ENCODE data around the gene TFF2.

Gene TFF2

GRCh38 chr21:42346866-42347600 lies 3.8 kb downstream of the TFF2 start:
- in situ Hi-C loops (cut with MboI; ENCODE audit: low sequenced_read_pairs), result no loop called here

DNA sequence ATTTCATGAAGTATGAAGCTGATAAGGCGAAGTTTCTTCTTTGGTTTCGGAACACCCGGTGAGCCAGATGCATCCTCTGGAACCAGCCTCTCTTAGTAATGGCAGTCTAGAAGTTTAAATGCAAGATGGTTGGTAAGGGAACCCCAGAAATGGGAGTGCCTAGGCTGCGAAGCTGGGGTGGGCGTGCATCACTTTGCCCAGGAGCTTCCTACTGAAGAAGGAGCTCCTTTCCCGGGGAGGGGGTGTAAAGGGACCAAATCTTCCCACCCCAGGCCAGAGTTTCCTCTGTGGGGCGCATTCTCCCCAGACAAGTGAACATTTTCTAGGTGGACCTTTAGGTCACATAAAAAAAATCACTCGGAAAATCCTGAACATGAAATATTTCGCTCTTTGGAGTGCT lies 4.4 kb downstream of the TFF2 start:
- in situ Hi-C loops (cut with MboI; ENCODE audit: low sequenced_read_pairs), result no loop called here

DNA sequence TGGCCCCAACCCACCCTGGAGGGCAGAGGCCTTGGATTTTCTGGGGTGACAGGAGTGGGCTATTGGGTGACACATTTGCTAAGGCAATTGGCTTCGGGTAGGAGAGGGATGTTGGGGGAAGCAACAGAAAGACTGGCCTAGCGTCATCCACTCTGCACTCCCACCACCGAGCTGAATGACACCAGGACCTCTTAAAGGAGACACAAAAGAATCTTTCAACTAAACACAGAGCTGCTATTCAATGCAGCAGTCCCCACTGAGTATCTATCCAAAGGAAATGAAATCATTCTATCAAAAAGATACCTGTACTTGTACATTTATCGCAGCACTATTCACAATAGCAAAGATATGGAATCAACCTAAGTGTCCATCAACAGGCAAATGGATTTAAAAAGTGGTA lies 6.2 kb downstream of the TFF2 start:
- in situ Hi-C loops (cut with MboI; ENCODE audit: low sequenced_read_pairs), result no loop called here

- in situ Hi-C loops (cut with MboI; ENCODE audit: low sequenced_read_pairs), result no loop called here
Measured at GRCh38 chr21:42343963-42344510, 6.8 kb downstream of the TFF2 start.

DNA sequence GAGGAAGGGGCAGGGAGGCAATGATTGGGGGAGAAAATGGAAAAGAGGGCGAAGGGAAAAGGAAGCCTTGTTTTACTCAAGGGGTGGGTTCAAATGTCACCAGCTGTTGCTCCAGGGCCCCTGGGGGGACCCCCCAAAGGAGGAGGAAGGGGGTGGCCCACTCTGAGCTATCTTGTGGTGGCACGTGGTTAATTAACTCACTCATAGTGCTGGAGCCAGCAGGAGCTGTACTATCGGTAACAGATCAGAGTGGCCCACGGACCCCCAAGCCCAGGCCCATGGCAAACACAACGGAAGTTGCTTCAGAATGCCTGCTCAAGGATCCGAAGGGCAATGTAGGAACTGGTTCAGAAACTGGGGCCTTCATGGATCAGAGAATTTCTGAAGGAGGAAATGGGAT lies 7.2 kb downstream of the TFF2 start:
- in situ Hi-C loops (cut with MboI; ENCODE audit: low sequenced_read_pairs), result no loop called here

GRCh38 chr21:42343101-42343500 lies 7.7 kb downstream of the TFF2 start:
- in situ Hi-C loops (cut with MboI; ENCODE audit: low sequenced_read_pairs), result no loop called here

- in situ Hi-C loops (cut with MboI; ENCODE audit: low sequenced_read_pairs), result no loop called here
Measured at GRCh38 chr21:42341776-42342542, 8.8 kb downstream of the TFF2 start.

GRCh38 chr21:42340187-42341050 lies 10.4 kb downstream of the TFF2 start:
- in situ Hi-C loops (cut with MboI; ENCODE audit: low sequenced_read_pairs), result no loop called here

DNA sequence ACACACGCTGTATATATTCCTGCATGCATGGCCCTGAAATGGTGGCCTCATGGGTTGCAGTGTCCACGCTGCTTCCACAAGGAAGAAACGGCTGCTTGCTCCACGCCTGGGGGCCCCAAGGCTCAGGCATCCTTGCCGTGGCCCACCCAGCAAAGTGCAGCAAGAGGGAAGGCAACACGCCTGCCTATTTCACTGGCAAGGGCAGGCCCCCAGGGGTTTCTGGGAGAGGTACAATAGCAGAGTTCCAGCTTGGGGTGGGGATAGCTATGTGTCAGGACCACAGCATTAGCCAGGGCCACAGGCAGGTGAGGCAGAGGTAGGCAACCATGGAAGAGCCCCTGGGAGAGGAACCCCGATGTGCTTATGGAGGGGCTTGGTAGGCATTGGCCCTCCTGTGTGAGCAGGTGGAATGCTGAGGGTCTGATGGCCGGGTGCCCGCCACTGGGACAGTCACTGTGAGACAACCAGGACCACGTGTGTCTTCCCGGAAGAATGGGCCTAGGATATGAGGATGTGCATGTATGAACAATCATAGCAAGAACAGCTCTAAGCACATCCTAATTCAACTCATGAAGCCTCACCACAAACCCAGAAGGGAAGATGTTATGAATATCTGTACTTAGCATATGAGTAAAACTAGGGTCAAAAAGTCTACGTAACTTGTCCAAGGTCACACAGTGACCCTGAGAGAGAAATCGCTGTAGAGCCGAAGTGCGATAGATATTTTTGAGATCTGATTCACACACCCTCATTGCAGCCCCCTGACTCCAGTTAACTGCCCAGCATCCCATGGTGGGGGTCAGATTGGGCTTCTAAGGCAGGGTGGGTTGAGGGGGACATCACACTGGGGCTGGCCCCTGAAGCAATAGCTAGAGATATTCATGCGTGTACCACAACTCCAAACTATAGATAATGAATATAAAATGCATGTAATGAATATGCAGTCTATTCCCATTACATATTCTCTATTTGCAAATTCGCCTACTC lies 11.8 kb downstream of the TFF2 start:
- in situ Hi-C loops (cut with MboI; ENCODE audit: low sequenced_read_pairs), result no loop called here

GRCh38 chr21:42337830-42338728 lies 12.7 kb downstream of the TFF2 start:
- in situ Hi-C loops (cut with MboI; ENCODE audit: low sequenced_read_pairs), result no loop called here

DNA sequence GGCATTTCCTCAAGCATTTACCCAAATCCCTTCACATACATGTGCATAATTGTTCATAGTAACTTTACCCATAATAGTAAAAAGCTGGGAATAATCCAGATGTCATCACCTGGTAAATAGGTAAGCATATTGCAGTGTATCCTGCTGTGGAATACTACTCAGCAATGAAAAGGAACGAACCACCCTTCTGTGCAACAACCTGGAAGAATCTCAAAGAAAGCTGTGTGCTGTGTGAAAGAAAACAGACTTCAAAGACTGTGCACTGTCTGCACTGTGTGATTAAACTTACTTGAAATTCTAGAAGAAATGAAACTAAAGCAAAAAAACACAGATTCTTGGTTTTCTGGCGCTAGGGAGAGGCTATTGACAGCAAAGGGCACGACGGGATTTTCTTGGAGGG lies 13.5 kb downstream of the TFF2 start:
- in situ Hi-C loops (cut with MboI; ENCODE audit: low sequenced_read_pairs), result no loop called here

GRCh38 chr21:42336054-42336453 lies 14.7 kb downstream of the TFF2 start:
- in situ Hi-C loops (cut with MboI; ENCODE audit: low sequenced_read_pairs), result no loop called here

- in situ Hi-C loops (cut with MboI; ENCODE audit: low sequenced_read_pairs), result no loop called here
Measured at GRCh38 chr21:42332557-42333317, 18.1 kb downstream of the TFF2 start.

GRCh38 chr21:42331660-42332059 lies 19.1 kb downstream of the TFF2 start:
- in situ Hi-C loops (cut with MboI; ENCODE audit: low sequenced_read_pairs), result no loop called here

GRCh38 chr21:42330380-42331371 lies 20.1 kb downstream of the TFF2 start:
- in situ Hi-C loops (cut with MboI; ENCODE audit: low sequenced_read_pairs), result no loop called here

- in situ Hi-C loops (cut with MboI; ENCODE audit: low sequenced_read_pairs), result no loop called here
Measured at GRCh38 chr21:42324896-42325295, 25.9 kb downstream of the TFF2 start.

DNA sequence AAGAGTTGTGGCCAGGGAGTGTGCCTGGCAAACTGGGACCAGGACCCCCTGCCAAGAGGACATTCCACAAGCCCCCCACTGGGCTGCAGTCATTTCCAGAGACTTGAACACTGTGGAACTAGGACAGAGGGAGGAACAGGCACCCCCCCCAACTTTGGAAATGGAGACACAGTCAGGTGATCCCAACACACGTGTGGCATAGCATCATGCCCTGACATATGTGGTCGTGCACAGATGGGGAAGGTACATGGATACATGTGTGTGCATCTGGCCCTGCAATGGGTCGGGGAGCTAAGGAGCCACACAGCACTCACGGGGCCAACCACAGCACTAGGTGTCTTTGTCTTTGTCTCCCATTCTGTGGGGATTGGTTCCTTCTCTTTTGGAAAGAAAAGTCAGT lies 28.9 kb downstream of the TFF2 start:
- in situ Hi-C loops (cut with MboI; ENCODE audit: low sequenced_read_pairs), result no loop called here
